ENCODE data around the gene SLX9.

SLX9 gene

GRCh38 chr21:44965251-44966022, 25.6 kb downstream of the SLX9 start:
- TF ChIP-seq CTCF (IDR thresholded peaks at IDR 0.05; ENCODE audit: insufficient read depth, low read length), result no peak
- 0 out of 2 replicates have a peak, but pooled peaks have one; percentile 29 for TF ChIP-seq POLR2AphosphoS5 (IDR thresholded peaks at IDR 0.05; ENCODE audit: low read depth)
- no peak for TF ChIP-seq SPI1 (IDR thresholded peaks at IDR 0.05; ENCODE audit: borderline replicate concordance, low read depth)
- TF ChIP-seq GABPA (IDR thresholded peaks at IDR 0.05; ENCODE audit: low read depth), result no peak
- no peak for TF ChIP-seq REST (IDR thresholded peaks at IDR 0.05; ENCODE audit: insufficient replicate concordance, low read depth)
- peak; percentile 18 to 58 for DNase-seq (ENCODE audit: low read depth in 1 of 2, low spot score in 1 of 2)
- H3K27me3 ChIP-seq (ENCODE audit: insufficient read depth, poor library complexity, severe bottlenecking), result no peaks in the 10 kb centered on the region
- H3K4me3 ChIP-seq (replicated peaks; ENCODE audit: insufficient read depth, low read length), result no peak overlapping the region
- no peak overlapping the region for H3K27ac ChIP-seq (replicated peaks)

- peak overlapping the region; percentile 95 for H3K27ac ChIP-seq (replicated peaks)
- TF ChIP-seq POLR2AphosphoS5 (IDR thresholded peaks at IDR 0.05; ENCODE audit: low read depth), result peak; percentile 33; the same call in 1 of the 2 replicates
- no peak for TF ChIP-seq CTCF (IDR thresholded peaks at IDR 0.05; ENCODE audit: insufficient read depth, low read length)
- no peak overlapping the region for H3K4me3 ChIP-seq (replicated peaks; ENCODE audit: insufficient read depth, low read length)
- no peaks in the 10 kb centered on the region for H3K27me3 ChIP-seq (ENCODE audit: insufficient read depth, poor library complexity, severe bottlenecking)
- peak; percentile 44 to 77 for DNase-seq (ENCODE audit: low read depth in 1 of 2, low spot score in 1 of 2)
Measured at GRCh38 chr21:44966135-44967081, 26.6 kb downstream of the SLX9 start.

DNA sequence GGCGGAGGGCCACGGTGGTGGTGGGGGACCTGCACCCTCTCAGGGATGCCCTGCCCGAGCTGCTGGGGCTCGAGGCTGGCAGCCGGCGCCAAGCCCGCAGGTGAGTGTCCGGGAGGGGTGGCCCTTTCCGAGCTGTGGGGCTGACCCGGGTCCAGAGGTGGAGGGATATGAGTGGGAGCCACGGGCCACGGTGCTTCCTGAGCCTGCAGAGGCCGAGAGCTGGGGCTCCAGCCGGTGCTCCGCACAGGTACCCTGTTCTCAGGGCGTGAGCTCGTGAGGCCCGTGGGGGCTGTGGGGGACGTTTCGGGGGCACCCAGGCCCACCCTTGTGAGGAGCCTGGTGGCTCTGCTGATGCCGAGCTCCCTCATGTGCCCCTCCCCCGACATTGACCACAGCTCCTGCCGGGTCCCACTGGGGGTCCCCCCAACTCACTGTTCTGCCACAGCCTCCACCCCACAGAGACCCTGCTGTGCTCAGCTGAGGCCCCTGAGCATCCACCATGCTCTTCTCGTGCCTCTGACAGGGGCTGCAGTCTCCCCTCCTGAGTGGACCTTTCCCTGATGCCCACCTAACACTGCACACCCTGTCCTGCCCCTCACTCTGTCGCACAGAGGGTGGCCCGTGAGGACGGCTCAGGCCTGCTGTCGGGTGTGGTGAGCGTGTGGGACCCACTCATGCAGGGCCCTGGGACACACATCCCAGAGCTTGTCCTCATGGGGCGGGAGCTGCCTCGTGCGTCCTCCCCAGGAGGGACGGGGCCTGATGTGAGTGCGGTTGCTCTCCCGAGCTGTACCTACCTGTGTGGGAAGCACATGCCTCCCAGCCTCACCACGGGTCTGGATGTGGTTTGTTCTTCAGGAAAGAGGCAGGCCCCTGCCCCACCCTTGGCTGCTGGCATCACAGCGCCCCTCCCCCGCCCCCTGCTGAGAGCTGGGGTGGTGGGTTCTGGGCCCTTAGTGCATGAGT, 27.5 kb downstream of the SLX9 start:
- no peak overlapping the region for H3K4me3 ChIP-seq (replicated peaks; ENCODE audit: insufficient read depth, low read length)
- H3K27me3 ChIP-seq (ENCODE audit: insufficient read depth, poor library complexity, severe bottlenecking), result no peaks in the 10 kb centered on the region
- TF ChIP-seq SPI1 (IDR thresholded peaks at IDR 0.05; ENCODE audit: borderline replicate concordance, low read depth) (no peak), REST (IDR thresholded peaks at IDR 0.05; ENCODE audit: insufficient replicate concordance, low read depth) (no peak), CTCF (IDR thresholded peaks at IDR 0.05; ENCODE audit: insufficient read depth, low read length) (no peak), GABPA (IDR thresholded peaks at IDR 0.05; ENCODE audit: low read depth) (no peak), POLR2AphosphoS5 (IDR thresholded peaks at IDR 0.05; ENCODE audit: low read depth) (no peak; the same call in 1 of the 2 replicates)
- DNase-seq (ENCODE audit: low read depth in 1 of 2, low spot score in 1 of 2), result no peak
- H3K27ac ChIP-seq (replicated peaks), result peak overlapping the region; percentile 95

Measured in HL-60 (cell line).